ENCODE measurements around the gene GNAS.

The GNAS gene

DNA sequence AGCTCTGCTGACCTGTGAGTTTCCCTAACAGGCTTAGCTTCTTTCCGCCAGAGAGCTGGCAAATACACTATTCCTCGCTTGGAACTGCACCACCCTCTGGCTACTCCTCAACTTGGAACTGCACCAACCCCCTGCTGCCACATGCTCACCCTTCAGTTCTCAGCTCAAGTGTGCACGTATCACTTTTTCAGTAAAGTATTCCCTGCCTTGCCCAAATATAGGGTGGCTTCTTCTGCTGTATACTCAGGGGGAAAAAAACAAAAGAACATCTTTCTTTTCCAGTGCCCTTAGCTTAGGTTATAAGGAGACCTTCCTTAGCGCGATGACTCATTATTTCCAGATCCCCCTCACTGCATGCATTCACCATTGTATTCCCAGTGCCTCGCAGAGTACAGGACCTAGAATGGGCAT is 23.0 kb upstream of the GNAS start:
- no peak for TF ChIP-seq ZFX (IDR thresholded peaks at IDR 0.05)
- TF ChIP-seq, protein P1, sequence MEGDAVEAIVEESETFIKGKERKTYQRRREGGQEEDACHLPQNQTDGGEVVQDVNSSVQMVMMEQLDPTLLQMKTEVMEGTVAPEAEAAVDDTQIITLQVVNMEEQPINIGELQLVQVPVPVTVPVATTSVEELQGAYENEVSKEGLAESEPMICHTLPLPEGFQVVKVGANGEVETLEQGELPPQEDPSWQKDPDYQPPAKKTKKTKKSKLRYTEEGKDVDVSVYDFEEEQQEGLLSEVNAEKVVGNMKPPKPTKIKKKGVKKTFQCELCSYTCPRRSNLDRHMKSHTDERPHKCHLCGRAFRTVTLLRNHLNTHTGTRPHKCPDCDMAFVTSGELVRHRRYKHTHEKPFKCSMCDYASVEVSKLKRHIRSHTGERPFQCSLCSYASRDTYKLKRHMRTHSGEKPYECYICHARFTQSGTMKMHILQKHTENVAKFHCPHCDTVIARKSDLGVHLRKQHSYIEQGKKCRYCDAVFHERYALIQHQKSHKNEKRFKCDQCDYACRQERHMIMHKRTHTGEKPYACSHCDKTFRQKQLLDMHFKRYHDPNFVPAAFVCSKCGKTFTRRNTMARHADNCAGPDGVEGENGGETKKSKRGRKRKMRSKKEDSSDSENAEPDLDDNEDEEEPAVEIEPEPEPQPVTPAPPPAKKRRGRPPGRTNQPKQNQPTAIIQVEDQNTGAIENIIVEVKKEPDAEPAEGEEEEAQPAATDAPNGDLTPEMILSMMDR (conservative IDR thresholded peaks at IDR 0.05): no peak
- H3K27ac ChIP-seq: no peak overlapping the region

DNA sequence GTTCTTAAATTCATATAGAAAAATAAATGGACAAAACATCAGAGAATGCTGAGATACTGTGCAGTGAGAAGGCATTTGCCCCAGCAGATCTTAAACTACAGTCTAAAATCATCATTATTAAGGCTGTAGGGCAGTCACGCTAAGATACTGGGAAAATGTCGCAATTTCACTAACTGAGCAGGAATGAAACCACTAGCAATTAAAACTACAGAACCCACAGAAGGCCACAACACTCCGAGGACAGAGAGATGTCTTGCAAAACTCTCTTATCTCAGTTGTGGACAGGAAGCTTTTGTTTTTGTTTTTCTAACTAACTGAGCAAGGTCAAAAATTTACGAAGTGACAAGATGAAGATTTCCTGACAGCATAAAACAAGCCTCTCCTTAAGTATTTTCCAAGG is 20.1 kb upstream of the GNAS start:
- TF ChIP-seq, protein P1 (conservative IDR thresholded peaks at IDR 0.05): no peak
- no peak for TF ChIP-seq ZFX (IDR thresholded peaks at IDR 0.05)
- H3K27ac ChIP-seq: no peak overlapping the region

DNA sequence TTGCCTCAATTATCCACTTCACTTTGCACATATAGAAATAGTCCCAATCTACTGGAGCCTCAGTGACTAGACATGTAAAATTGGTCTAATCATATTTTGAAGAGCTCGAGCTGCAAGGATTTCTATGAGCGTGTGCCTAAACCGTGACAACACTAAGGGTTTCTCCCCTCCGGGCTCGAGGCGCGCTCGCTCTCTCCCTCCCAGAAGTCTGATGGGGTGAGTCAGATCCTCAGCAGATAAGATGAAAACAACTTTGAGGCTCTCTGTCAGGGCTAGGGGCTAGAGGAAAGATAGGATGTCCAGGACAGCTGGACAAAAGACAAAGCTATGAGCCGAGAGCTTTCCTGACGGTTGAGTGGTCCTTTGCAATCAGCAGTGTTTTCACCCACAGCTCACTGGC is 18.6 kb upstream of the GNAS start:
- no peak overlapping the region for H3K27ac ChIP-seq
- TF ChIP-seq, protein P1 (conservative IDR thresholded peaks at IDR 0.05): no peak
- TF ChIP-seq ZFX (IDR thresholded peaks at IDR 0.05): no peak

DNA sequence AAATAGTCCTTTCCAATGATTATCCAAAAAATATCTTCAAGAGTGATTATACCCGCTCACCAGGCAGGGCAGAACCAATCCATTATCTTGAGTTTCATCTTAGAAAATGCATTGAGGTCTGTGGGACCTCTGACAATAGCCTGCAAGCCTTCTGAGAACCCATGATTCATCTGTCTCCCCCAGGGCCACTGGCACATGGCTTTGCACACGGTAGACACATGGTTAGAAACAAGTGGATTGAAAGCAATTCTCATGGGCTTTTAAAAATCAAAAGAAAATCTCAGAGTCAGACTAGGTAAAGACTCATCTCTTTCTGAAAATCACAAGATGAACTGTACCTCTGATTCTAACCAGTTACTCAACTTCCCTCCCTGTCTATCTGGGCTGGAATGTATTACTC is 17.3 kb upstream of the GNAS start:
- no peak overlapping the region for H3K27ac ChIP-seq
- TF ChIP-seq, protein P1 (conservative IDR thresholded peaks at IDR 0.05): no peak
- TF ChIP-seq ZFX (IDR thresholded peaks at IDR 0.05): no peak

DNA sequence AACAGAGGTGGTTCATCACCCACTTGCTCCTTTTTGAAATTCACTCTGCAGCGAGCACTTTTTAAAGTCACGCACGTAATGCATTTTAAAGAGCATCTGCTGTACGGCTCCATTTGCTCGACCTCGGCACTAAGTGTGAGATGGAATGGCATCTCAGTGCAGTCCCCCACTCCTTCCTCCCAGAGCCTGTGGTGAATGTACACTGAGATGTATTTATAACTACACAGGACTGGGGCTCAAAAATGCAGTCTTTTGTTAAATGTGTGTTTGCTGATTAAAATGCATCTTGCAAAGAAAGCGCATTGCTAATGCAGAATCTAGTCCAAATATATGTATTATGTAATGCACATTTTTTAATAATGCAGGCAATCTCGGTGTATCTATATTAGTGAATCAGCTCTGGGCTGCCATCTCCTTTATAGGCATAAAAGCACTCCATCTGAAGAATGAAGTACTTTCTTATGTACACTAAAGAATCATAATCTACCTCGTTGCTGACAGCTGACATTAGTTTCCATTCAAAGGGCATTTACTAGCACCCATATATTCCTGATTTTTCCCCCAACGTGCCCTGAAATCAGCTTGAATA is 15.8 kb upstream of the GNAS start:
- no peak overlapping the region for H3K27ac ChIP-seq
- TF ChIP-seq ZFX (IDR thresholded peaks at IDR 0.05): no peak
- TF ChIP-seq, protein P1 (conservative IDR thresholded peaks at IDR 0.05): no peak

DNA sequence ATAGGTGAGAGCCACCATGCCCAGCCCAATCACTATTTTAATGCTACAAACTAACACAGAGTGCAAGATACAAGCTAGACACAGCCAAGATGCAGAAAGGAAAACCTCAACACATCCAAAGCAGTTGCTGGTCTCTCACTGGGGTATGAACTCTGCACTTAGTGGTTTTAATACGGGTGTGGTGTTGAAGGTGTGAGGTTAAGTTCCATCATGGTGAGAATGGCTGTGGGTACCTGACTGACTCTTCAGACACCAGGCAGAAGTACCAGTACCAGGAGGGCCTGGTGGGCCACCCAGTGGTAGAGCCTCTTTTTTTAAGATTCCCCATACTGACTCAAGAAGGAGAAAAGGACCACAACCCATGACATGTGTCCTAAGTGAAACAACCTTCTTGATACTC is 14.8 kb upstream of the GNAS start:
- TF ChIP-seq, protein P1 (conservative IDR thresholded peaks at IDR 0.05): no peak
- no peak for TF ChIP-seq ZFX (IDR thresholded peaks at IDR 0.05)
- no peak overlapping the region for H3K27ac ChIP-seq

DNA sequence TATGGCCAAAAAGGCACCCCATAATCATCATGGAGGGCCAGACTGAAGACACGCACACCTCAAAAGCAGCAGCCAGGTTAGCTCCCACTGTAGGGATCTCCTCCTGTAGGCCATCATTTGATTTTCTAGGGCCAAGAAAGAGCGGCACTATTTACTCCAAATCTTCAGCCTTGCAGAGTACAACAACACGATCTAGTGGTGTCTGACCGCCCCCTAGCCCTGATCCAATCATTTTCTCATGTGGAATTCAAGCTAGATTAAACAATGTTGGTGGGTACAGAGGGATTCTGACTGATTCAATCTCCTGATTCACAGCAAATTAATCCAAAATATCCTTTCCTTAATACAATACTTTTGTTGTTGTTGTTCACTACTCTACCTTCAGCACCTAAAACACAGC is 14.3 kb upstream of the GNAS start:
- no peak overlapping the region for H3K27ac ChIP-seq
- TF ChIP-seq, protein P1 (conservative IDR thresholded peaks at IDR 0.05): no peak
- TF ChIP-seq ZFX (IDR thresholded peaks at IDR 0.05): no peak

Measured in C4-2B (cell line).